ENCODE measurements around the gene CCDC175.

CCDC175 gene

GRCh38 chr14:59585891-59586554 lies 9.4 kb upstream of the CCDC175 start:
- TF ChIP-seq RARB (CRISPR knock-in tag; IDR thresholded peaks at IDR 0.05) (no peak), ISL1 (CRISPR knock-in tag; IDR thresholded peaks at IDR 0.05) (no peak), GLIS3 (CRISPR knock-in tag; IDR thresholded peaks at IDR 0.05) (no peak), ESRRG (CRISPR knock-in tag; IDR thresholded peaks at IDR 0.05) (no peak), TSHZ2 (CRISPR knock-in tag; IDR thresholded peaks at IDR 0.05) (no peak), PATZ1 (CRISPR knock-in tag; IDR thresholded peaks at IDR 0.05; ENCODE audit: borderline replicate concordance) (no peak), ZNF70 (CRISPR knock-in tag; IDR thresholded peaks at IDR 0.05) (no peak), ZC3H10 (CRISPR knock-in tag; IDR thresholded peaks at IDR 0.05) (no peak)
- no peak for ATAC-seq

GRCh38 chr14:59583755-59584154 lies 7.1 kb upstream of the CCDC175 start:
- ATAC-seq = peak; percentile 38; the same call in 1 of the 3 replicates
- TF ChIP-seq TSHZ2 (CRISPR knock-in tag; IDR thresholded peaks at IDR 0.05) = no peak
- no peak for TF ChIP-seq BACH2 (CRISPR knock-in tag; IDR thresholded peaks at IDR 0.05; ENCODE audit: borderline replicate concordance)
- TF ChIP-seq ZFP3 (CRISPR knock-in tag; IDR thresholded peaks at IDR 0.05) = no peak
- TF ChIP-seq ESRRG (CRISPR knock-in tag; IDR thresholded peaks at IDR 0.05) = no peak
- no peak for TF ChIP-seq SNAI2 (CRISPR knock-in tag; IDR thresholded peaks at IDR 0.05)
- no peak for TF ChIP-seq POU6F1 (CRISPR knock-in tag; IDR thresholded peaks at IDR 0.05; ENCODE audit: borderline replicate concordance, low read depth)
- no peak for TF ChIP-seq PPARA (CRISPR knock-in tag; IDR thresholded peaks at IDR 0.05; ENCODE audit: borderline replicate concordance)
- no peak for TF ChIP-seq ZNF565 (CRISPR knock-in tag; conservative IDR thresholded peaks at IDR 0.05; ENCODE audit: low read depth)
- TF ChIP-seq OSR1 (CRISPR knock-in tag; IDR thresholded peaks at IDR 0.05) = no peak
- TF ChIP-seq ARNTL (CRISPR knock-in tag; IDR thresholded peaks at IDR 0.05; ENCODE audit: borderline replicate concordance, low read depth) = no peak
- TF ChIP-seq CSRNP3 (CRISPR knock-in tag; IDR thresholded peaks at IDR 0.05) = no peak
- TF ChIP-seq ZNF8 (CRISPR knock-in tag; IDR thresholded peaks at IDR 0.05) = no peak
- TF ChIP-seq ZFP30 (CRISPR knock-in tag; IDR thresholded peaks at IDR 0.05) = no peak
- no peak for TF ChIP-seq ZNF70 (CRISPR knock-in tag; IDR thresholded peaks at IDR 0.05)
- no peak for TF ChIP-seq TCF4 (CRISPR knock-in tag; IDR thresholded peaks at IDR 0.05; ENCODE audit: borderline replicate concordance)
- TF ChIP-seq GLIS3 (CRISPR knock-in tag; IDR thresholded peaks at IDR 0.05) = no peak
- TF ChIP-seq CREB5 (CRISPR knock-in tag; IDR thresholded peaks at IDR 0.05; ENCODE audit: low read depth) = no peak
